Activated naive CD4-positive, alpha-beta T cell (primary cell): ENCODE results near the gene MEA1.

Source experiments
- DNase-seq, 4 experiments: peaks; one replicate each; lab custom pipeline; 2025; lab: John Stamatoyannopoulos, UW

Gene MEA1

GRCh38 chr6:42970871-42971612 is 42.7 kb downstream of the MEA1 start:
- no peak for DNase-seq

DNA sequence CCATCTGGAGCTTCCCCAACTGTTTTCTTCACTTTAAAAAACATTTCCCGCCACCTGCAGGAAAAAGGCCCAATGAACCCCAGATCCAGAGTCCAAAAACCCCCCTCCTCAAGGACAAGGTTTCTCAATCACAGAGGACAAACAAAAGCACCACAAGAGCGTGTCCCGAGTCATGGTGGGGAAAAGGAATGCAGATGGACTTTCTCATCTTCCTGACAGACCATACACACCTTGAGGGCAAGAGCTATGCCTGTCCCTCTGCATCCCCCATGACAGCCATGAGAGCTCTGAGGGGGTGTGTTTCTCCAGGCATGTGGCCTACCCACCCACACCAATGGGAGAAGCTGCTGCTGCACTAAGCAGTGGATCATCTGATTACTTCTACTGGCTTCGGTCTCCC is 43.8 kb downstream of the MEA1 start:
- DNase-seq: no peak

GRCh38 chr6:42969431-42969830 is 44.3 kb downstream of the MEA1 start:
- no peak for DNase-seq

DNA sequence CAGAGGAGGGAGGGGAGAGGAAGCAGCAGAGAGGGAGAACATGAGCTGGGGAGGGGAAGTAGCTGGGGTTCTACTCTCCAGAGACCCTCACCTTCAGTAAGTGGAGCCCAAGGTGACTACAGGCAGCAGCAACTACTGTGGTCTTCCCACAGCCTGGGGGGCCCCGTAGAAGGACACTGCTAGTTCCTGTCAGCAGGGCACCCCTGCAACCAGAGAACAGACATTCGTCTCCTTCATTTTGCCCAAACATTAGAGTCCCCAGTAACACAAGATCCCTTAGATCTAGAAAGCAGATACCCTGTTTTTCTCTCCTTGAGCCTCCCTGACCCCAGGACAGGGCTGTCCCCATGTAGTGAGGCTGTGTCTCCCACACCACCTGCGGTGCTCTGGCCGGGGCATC is 45.0 kb downstream of the MEA1 start:
- DNase-seq: no peak

- DNase-seq: no peak
These were observed 45.5 kb downstream of the MEA1 start for GRCh38 chr6:42968126-42968701.

DNA sequence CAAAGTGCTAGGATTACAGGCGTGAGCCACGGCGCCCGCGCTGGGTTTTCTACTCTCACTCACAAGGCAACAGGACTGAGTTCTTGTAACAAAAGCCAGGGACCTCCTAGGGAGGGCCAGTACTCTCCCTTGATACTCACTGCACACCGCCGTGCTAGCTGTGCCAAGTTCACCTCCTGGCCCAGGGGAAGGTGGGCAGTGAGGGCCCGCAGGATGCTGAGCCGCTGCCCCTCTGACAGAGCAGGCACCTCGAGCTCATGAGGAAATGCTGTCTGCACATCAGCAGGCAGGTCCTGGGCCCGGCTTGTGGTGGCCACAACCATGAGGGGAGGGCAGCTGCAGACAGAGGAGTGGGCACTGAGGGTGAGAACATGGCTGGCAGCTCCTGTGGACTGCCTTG is 46.5 kb downstream of the MEA1 start:
- no peak for DNase-seq

GRCh38 chr6:42966571-42966970 is 47.2 kb downstream of the MEA1 start:
- DNase-seq: no peak

DNA sequence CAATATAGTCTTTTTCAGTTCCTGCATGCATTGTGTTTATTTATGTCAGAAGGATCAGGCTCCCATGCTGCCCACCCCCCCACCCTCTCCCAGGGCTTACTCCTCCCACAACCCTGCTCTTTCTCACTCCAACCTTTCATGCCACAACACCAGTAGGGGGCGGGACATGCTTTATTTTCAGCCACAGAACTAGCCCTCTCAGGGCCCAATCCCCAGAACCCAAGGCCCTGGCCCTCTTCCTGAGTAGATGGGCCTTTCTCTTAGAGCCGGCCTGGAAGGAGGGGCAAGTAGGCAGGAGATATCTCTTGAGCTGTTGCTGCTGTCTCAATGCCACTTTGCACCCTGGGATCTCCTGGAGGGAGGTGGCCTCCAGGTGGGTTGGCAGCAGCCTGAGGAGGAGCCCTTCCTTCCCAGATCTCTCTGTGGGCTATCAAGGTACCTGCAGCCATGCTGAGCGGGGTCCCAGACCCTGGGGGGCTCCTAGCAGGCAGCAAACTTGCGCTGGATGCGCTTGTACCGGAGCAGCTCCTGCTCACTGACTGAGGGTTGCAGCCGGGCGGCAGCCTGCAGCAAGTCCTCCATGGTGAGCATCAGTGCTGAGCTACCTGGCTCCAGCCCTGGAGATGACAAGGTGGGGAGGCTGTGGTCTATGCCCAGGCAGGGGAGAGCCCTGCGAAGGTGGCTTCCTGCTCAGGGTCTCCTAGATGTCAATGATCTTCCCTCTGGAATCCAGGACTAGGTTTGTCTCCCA is 49.7 kb downstream of the MEA1 start:
- DNase-seq: peak in 1 of 4 experiments; percentile 7

- no peak for DNase-seq
These were observed 50.4 kb downstream of the MEA1 start for GRCh38 chr6:42963179-42963854.

- no peak for DNase-seq
These were observed 51.1 kb downstream of the MEA1 start for GRCh38 chr6:42962502-42963178.

DNA sequence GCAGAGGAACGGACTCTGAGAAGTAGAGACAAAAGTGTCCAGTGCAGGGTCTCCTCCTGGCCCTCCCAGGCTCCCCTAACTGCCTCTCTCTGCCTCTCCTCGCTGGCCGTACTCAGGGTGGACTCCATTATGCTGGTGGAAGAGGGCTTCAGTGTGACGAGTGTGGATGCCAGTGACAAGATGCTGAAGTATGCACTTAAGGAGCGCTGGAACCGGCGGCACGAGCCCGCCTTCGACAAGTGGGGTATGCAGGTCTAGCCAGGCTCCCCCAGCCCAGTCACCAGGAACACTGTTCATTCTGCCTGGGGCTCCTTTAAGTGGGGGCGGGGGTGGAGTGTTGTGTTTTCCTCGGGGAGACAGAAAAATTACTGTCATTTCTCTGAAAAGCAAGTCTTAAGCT is 51.6 kb downstream of the MEA1 start:
- no peak for DNase-seq
